Calu3 (cell line): ENCODE results near the gene UBTF. TPM values are rescaled to one million over a fixed set of nuclear protein-coding genes. Genes with fewer than 3 reads are reported as not detected.

Experiments used
- BruUV-seq: library from RNA; stranded (reverse); fragments of 400-500 nt; replicated peaks from 2 replicates; lab custom pipeline; 2021; lab: Mats Ljungman, UMichigan
- CTCF ChIA-PET: fragments of 300-600 bp; sonication (Branson Sonifier 250); formaldehyde crosslinking; loops from one replicate; lab custom pipeline; 2022; ENCODE audit warnings: antibody characterized with exemption; lab: Charles Lee
- DNase-seq: peaks from one replicate; pipeline ENCODE4 v3.0.0; 2022
- H3K27ac Mint-ChIP-seq: one replicate; pipeline ENCODE4 v1.8.0; 2022; ENCODE audit warnings: mixed read lengths; ENCODE audit not compliant: unreplicated experiment
- H3K27me3 Mint-ChIP-seq: one replicate; pipeline ENCODE4 v1.8.0; 2022; ENCODE audit warnings: mixed read lengths; ENCODE audit not compliant: unreplicated experiment
- H3K36me3 Mint-ChIP-seq: one replicate; pipeline ENCODE4 v1.8.0; 2022; ENCODE audit warnings: mild to moderate bottlenecking, moderate library complexity, mixed read lengths; ENCODE audit not compliant: insufficient read depth, unreplicated experiment
- H3K4me1 Mint-ChIP-seq: one replicate; pipeline ENCODE4 v1.8.0; 2022; ENCODE audit warnings: mild to moderate bottlenecking, low read depth, mixed read lengths; ENCODE audit not compliant: unreplicated experiment
- H3K4me3 Mint-ChIP-seq: one replicate; pipeline ENCODE4 v1.8.0; 2022; ENCODE audit warnings: mild to moderate bottlenecking, low read depth, moderate library complexity, mixed read lengths; ENCODE audit not compliant: unreplicated experiment
- H3K9me3 Mint-ChIP-seq: one replicate; pipeline ENCODE4 v1.8.0; 2022; ENCODE audit warnings: low read depth, mixed read lengths; ENCODE audit not compliant: unreplicated experiment
- CTCF ChIP-seq: fragments of 200-600 bp; IDR thresholded peaks from one replicate; pipeline ENCODE4 v1.8.0; 2022; ENCODE audit warnings: antibody characterized with exemption; ENCODE audit not compliant: unreplicated experiment
- intact Hi-C: fragments of 100-400 bp; cut with micrococcal nuclease; formaldehyde crosslinking; loops from one replicate; pipeline ENCODE4 v1.10.0; 2022; ENCODE audit not compliant: unreplicated experiment
- total RNA-seq: library from RNA; stranded (reverse); gene quantifications from 2 replicates; pipeline ENCODE4 v1.2.3, GENCODE V29; 2022

UBTF gene
- total RNA-seq, 1 experiment from 2014 or later = 92.1 TPM

GRCh38 chr17:44204441-44204882 is 15.0 kb downstream of the UBTF start:
- DNase-seq = no peak
- H3K27me3 Mint-ChIP-seq = no peaks in the 10 kb centered on the region
- H3K4me3 Mint-ChIP-seq = no peak overlapping the region
- H3K36me3 Mint-ChIP-seq = peaks cover 51% of the 10 kb centered on the region
- peaks cover 39% of the 10 kb centered on the region for H3K4me1 Mint-ChIP-seq
- H3K27ac Mint-ChIP-seq = no peak overlapping the region
- H3K9me3 Mint-ChIP-seq = no peaks in the 10 kb centered on the region
- intact Hi-C loops = loop anchor here (5.0 kb wide), 1 partner anchor 143 kb away; the partner anchor contains the start of gene GRN
- no peak for TF ChIP-seq CTCF
- no TSS peak for BruUV-seq
- CTCF ChIA-PET = interaction anchor here (1.2 to 1.5 kb wide), 2 partner anchors 13 to 17 kb away, joined by 3 to 8 read pairs; no protein-coding TSS in a partner anchor

GRCh38 chr17:44203731-44204440 is 15.6 kb downstream of the UBTF start:
- Mint-ChIP-seq H3K36me3 (peaks cover 49% of the 10 kb centered on the region), H3K4me3 (no peak overlapping the region), H3K27ac (peak overlapping the region; percentile 2), H3K9me3 (no peaks in the 10 kb centered on the region), H3K27me3 (no peaks in the 10 kb centered on the region), H3K4me1 (peaks cover 39% of the 10 kb centered on the region)
- DNase-seq = peak; percentile 58
- intact Hi-C loops = loop anchor here (5.0 kb wide), 1 partner anchor 143 kb away; the partner anchor contains the start of gene GRN
- BruUV-seq = no TSS peak
- peak; percentile 85 for TF ChIP-seq CTCF
- CTCF ChIA-PET = interaction anchor here (0.5 to 1.5 kb wide), 7 partner anchors 12 to 789 kb away, joined by 3 to 8 read pairs (median 4); no protein-coding TSS in a partner anchor

GRCh38 chr17:44202756-44203155 is 16.7 kb downstream of the UBTF start:
- no peak for TF ChIP-seq CTCF
- CTCF ChIA-PET = interaction anchor here (0.6 to 1.0 kb wide), 2 partner anchors 139 to 322 kb away, joined by 3 to 4 read pairs; no protein-coding TSS in a partner anchor
- Mint-ChIP-seq H3K4me3 (no peak overlapping the region), H3K36me3 (peaks cover 49% of the 10 kb centered on the region), H3K27me3 (no peaks in the 10 kb centered on the region), H3K9me3 (no peaks in the 10 kb centered on the region), H3K27ac (peak overlapping the region; percentile 2), H3K4me1 (peaks cover 37% of the 10 kb centered on the region)
- no peak for DNase-seq
- BruUV-seq = no TSS peak
- intact Hi-C loops = loop anchor here (5.0 kb wide), 1 partner anchor 145 kb away; the partner anchor contains the start of gene GRN

- Mint-ChIP-seq H3K27me3 (no peaks in the 10 kb centered on the region), H3K27ac (peak overlapping the region; percentile 90), H3K36me3 (peaks cover 58% of the 10 kb centered on the region), H3K4me3 (peak overlapping the region; percentile 90), H3K4me1 (peaks cover 42% of the 10 kb centered on the region), H3K9me3 (no peaks in the 10 kb centered on the region)
- TF ChIP-seq CTCF = no peak
- CTCF ChIA-PET = interaction anchor here (0.6 kb wide), 2 partner anchors 63 to 575 kb away, joined by 3 to 6 read pairs; no protein-coding TSS in a partner anchor
- no peak for DNase-seq
- intact Hi-C loops = loop anchor here (1.0 to 5.0 kb wide), 2 partner anchors 22 to 147 kb away; partner anchors contain the start of gene GRN
- TSS peak; percentile 65 for BruUV-seq
Measured at GRCh38 chr17:44200478-44201155, 18.9 kb downstream of the UBTF start.
